ENCODE data around the gene ACSS1.
A peak's percentile ranks its signal among the peaks of the same experiment; 100 is the strongest.
"Not testable (repeated sequence)": the region's sequence is repeated elsewhere in the genome, so short reads cannot be mapped to it uniquely, and the experiment has no call there.

Gene ACSS1

GRCh38 chr20:25008388-25009217, 49.3 kb downstream of the ACSS1 start:
- no peak for DNase-seq

- no peak for DNase-seq
These were observed 50.2 kb downstream of the ACSS1 start for GRCh38 chr20:25007491-25008305.

DNA sequence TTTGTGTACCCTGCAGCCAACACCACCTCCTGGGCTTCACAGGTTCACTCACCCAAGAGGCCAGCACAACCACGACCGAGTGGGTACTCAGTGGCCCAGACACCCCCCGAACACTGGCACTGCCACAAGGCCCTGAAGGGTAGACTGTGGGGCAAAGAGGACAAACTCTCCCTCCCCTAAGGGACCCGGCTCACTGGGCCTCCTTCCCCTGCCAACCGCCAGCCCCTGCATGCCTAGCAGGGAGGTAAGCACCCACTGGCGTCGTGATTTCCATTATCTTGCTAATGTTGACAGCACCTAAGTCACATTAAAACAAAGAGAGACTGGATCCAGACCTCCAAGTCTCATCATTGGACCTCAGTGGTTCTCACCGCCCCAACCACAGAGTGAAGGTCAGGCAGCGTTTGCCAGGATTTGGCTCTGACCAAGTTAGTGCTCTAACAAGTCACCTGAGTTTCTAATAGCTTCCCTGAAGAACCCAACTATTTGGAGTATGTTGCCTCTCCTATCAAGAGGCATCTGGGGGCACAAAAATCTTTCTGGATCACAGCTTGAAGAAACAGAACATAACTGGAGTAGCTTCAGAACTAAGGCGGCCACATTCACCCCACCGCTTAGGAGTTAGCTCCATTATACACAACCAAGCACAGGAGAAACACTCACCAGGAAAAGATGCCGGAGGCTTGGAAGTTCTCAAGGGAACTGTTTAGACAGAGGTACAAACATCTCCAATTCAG, 51.3 kb downstream of the ACSS1 start:
- no peak for DNase-seq

GRCh38 chr20:25005661-25006060, 52.3 kb downstream of the ACSS1 start:
- no peak for DNase-seq

DNA sequence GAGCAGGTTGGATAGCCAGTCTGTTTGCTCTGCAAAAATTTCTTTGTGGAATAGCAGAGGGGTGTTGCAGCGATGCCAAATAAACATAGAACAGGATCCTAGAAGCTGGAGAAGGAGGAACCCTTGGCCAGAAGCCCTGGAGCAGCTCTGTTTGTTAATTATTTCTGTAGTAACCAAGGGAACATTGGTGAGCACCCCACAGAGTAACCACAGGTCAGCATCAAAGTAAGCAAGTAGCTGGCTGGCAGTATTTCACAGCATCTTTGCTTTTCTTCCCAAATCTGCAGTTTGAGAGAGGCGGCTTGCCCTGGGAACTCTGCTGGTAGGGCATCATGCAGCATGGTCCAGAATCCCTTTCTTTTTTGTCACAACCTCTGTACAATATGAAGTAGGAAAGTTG, 52.7 kb downstream of the ACSS1 start:
- no peak for DNase-seq

GRCh38 chr20:25003002-25003401, 54.9 kb downstream of the ACSS1 start:
- no peak for DNase-seq

- not testable (repeated sequence) for DNase-seq
These were observed 56.6 kb downstream of the ACSS1 start for GRCh38 chr20:25001323-25001722.

GRCh38 chr20:25000268-25000801, 57.6 kb downstream of the ACSS1 start:
- DNase-seq, result peak; percentile 54 to 64

DNA sequence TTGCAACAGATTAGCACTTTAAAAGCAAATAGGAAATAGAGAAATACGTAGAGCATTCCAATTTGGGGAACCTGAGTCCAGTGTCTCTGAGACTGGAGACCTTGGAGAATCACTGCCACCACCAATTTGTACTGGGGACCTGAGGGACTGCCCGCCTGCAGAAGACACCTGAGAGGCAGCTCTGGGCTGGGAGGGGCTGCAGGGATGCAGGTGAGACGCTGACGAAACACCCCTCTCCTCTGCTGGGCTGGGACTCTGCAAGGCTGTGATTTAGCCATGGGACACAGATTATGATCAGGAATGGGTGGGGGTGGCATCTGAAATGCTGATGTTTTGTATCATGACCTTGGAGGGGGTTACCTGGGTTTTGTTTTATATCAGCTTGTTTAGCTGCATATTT, 58.4 kb downstream of the ACSS1 start:
- no peak for DNase-seq

DNA sequence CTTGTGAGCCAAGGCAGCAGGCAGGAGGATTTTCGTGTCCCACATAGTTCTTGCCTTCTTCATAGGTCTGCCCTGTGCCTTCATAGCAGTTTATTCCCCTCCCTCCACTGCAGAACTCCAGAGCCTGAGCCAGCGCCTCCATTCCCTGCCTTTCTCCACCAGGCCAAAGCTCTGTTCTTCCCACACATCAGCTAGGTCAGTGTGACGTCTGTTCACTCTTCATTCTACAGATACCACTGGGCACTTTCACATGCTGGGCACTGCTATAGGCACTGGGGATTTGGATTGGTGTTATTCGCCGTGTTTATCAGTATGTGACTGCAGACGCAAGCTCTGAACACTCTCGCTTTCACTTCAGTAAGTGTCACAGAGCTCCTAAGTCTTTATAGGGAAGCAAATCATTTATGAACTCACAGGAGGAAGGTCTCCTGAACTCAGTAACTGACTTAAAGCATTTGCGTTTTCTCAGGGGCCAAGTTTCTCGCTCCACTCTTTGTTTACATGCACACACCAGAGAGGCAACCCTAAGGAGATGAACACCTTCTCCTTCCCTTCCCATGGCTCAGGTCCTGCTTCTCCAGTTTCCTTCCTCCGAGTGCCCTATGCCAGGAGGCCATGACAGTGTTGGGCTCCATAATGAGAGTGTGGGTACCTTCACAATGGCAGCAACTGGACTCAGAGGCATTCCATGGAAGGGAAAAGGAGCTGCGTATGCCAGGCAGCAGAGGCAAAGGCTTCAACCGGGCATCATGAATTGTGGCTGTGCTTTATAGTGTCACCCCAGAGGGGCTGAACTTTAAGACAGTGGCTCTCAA, 59.1 kb downstream of the ACSS1 start:
- no peak for DNase-seq

GRCh38 chr20:24998121-24998520, 59.8 kb downstream of the ACSS1 start:
- no peak for DNase-seq

DNA sequence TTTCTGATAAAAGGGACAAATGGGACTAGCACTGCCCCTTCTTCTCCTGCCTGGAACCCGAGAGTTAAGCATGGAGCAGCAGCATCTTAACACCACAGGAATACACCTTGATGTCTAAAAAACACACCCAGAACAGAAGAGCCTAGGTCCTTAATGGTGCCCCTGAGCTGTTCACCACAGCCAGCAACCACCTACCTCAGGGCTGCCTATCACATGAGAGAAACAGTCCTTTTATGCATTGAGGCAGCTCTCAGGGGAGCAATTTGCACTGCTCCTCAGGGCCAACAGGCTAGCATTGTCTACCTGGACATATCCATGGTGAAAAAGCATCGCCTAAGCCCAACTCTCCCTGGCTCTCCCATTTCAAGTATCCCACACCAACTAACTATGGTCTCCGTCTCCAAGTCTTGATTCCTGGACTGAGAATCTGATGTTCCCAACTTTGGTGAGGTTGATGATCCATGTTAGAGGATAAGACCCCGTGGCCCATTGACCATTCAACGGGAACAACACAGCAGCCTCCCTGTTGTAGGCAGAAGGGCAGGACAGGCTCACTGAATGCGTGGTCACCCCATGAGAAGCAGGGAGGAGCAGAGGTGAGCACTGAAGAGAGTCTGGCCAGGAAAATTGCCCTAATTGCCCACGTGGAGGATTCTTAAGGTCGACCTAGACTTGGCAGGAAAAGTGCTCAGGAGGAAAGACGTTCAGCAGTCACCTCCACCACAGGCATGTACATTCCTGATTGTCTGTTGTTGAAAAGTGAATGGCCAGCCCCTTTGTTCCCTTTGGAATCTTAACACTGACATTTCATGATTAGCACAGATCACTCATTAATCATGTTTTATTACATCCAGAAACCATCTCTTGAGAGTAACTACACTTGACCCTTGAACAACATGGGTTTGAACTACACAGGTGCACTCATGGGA, 61.2 kb downstream of the ACSS1 start:
- no peak for DNase-seq

DNA sequence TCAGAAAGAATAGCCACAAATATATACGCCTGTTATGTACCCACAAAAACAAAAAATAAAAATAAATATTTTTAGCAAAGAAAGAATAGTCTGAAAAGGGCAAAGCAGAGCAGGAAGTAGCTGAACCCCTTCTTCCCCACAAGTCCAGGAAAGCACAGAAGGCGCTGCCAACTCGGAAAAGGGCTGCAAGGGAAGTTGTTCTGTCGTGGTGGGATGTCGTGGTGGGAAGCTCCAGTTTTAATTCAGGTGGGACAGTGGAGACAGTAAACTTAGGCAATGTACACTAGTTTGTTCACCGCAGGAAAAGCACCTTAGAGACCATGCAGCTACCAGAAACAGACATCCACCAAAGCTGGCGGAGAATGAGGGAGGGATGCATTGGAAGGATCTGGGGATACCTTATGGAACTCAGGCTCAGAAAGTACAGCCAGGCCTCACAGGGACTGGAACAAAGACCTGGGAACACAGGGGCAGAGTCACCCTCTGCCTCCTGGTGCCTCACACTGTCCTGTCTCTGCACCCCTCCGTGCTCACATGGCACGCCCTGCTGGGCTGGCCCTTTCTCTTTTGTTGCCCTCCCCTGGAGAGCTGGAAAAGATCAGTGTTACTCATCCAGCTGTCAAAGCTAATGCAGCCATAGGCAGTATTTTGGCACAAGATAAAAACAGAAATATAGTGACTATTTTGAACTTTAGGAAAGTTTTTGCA, 62.0 kb downstream of the ACSS1 start:
- no peak for DNase-seq

DNA sequence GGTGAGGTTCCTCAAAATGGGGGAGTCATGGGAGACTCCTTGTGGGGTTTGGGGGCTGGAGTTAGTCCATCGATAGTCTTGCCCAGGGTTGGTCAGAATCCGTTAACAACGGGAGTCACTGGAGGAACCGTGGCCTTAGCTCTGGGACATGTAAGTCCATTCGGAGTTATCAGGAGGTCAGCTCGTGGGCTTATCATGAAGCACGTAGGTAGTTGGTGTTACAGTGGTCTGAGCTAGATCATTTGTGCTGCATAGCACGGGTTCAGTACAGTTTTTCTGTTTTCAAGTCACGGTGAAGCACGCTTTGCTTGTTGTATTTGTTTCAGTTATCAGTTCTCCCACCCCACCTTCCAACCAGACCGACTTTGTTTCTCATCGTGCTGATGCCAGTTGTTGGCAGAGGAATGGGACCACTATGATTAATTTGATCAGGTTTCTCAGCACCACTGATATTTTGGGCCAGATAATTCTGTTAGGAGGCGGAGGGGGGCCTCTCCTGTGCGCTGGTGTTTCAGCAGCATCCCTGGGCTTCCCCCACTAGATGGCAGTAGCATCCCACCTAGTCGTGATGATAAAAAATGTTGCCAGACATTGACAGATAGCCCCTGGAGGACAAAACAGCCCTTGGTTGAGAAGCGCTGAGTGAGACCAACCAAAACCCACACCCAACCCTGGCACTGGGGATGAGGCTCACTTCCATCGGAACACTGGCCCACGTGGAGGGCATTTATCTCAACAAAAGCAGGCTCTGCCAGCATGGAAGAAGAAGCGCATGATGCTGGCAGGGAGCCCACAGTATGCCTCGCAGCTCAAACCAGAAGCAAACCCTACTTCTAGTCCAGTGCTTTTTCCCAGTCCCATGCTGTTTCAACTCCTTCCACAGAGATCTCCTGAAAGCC, 63.2 kb downstream of the ACSS1 start:
- peak in 1 of 2 experiments; percentile 77 for DNase-seq

- DNase-seq, result no peak
These were observed 63.8 kb downstream of the ACSS1 start for GRCh38 chr20:24994186-24994465.

GRCh38 chr20:24993337-24994185, 64.4 kb downstream of the ACSS1 start:
- DNase-seq, result peak in 1 of 2 experiments; percentile 66

DNA sequence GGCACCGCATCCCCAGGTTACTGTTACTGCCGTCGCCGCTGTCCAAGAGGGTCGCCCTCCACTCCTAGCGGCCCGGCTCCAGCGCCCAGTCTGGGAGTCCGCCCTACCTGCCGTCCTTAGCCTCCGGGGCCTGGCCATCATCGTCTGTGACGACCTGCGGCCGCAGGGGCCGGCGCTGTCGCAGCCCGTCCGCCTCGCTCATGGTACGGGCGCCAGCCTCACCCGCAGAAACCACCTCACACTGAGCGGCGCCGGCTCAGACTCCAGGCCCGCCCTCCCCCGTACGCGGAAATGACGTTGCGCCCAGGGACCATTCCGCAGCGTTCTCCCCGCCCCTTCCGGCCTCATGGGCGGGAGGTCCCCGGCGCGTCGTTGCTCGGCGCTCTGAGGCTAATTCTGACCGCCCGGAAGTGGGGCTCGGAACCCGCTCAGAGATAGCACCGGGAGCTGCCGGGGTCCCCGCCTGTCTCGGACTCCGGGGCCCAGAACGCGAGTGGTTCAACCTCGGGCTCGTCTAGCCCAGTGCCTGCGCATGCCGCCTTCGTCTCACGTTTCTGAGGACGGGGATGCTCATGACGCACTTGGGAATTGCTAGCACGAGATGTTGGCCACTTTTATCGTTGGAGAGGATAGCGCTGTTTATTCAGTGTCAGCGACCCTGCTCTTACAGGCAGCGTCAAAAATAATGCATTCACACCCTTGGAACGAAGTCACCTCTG, 65.3 kb downstream of the ACSS1 start, which contains the start of gene APMAP:
Gene APMAP, minus strand, starts transcription at position 265 of the 719 bp plus-strand sequence. Its CDS starts 63 bp downstream, at position 202.
- DNase-seq, result peak; percentile 88 to 92

Measured in SW 1271 (cell line).